Measurements from ENCODE around the gene QSER1.

GRCh38 chr11:32919338-32919737 is 26.7 kb downstream of the QSER1 start:
- TF ChIP-seq CTCF (IDR thresholded peaks at IDR 0.05) (no peak), POLR2A (IDR thresholded peaks at IDR 0.05) (no peak), POLR2AphosphoS5 (IDR thresholded peaks at IDR 0.05) (no peak)

Data from gastroesophageal sphincter (tissue), 3 donors.